ENCODE results near the gene CAMK2N1. TPM values are rescaled to one million over a fixed set of nuclear protein-coding genes. Genes with fewer than 3 reads are reported as not detected.

The CAMK2N1 gene
- total and polyA plus RNA-seq, 11 donors = 3.8 to 10.0 (median 6.8) TPM

GRCh38 chr1:20484519-20485462 is 1.2 kb downstream of the CAMK2N1 start:
- DNase-seq = no peak
- H3K27me3 ChIP-seq = peaks cover 14 to 77% (median 47%) of the 10 kb centered on the region in 9 donors
- H3K4me1 ChIP-seq = peaks cover 0 to 38% (median 16%) of the 10 kb centered on the region in 12 donors
- H3K36me3 ChIP-seq = peaks cover 0 to 3% (median 0%) of the 10 kb centered on the region in 9 donors
- no peaks in the 10 kb centered on the region for H3K9me3 ChIP-seq
- WGBS, 4 donors = 1 to 2% (median 1%) methylated on average over 24 to 89 of the region's 89 CpGs
- no peak for ATAC-seq
- H3K4me3 ChIP-seq = peak overlapping the region; percentile 52 to 70 (median 62)
- peak overlapping the region in 11 of 12 donors; percentile 24 to 92 (median 54) for H3K27ac ChIP-seq
- intact Hi-C loops (cut with DNase I) = loop anchor here in 1 of 10 donors (2.0 kb wide), 1 partner anchor 122 kb away; no protein-coding TSS in a partner anchor
- no peak for TF ChIP-seq POLR2A (IDR thresholded peaks at IDR 0.05)
- TF ChIP-seq, protein P1, sequence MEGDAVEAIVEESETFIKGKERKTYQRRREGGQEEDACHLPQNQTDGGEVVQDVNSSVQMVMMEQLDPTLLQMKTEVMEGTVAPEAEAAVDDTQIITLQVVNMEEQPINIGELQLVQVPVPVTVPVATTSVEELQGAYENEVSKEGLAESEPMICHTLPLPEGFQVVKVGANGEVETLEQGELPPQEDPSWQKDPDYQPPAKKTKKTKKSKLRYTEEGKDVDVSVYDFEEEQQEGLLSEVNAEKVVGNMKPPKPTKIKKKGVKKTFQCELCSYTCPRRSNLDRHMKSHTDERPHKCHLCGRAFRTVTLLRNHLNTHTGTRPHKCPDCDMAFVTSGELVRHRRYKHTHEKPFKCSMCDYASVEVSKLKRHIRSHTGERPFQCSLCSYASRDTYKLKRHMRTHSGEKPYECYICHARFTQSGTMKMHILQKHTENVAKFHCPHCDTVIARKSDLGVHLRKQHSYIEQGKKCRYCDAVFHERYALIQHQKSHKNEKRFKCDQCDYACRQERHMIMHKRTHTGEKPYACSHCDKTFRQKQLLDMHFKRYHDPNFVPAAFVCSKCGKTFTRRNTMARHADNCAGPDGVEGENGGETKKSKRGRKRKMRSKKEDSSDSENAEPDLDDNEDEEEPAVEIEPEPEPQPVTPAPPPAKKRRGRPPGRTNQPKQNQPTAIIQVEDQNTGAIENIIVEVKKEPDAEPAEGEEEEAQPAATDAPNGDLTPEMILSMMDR (IDR thresholded peaks at IDR 0.05) = no peak

GRCh38 chr1:20483833-20484518 is 2.0 kb downstream of the CAMK2N1 start:
- H3K4me3 ChIP-seq = peak overlapping the region; percentile 52 to 70 (median 62)
- TF ChIP-seq, protein P1 (IDR thresholded peaks at IDR 0.05) = peak in 3 of 12 donors; percentile 12 to 37 (median 14)
- no peak for TF ChIP-seq POLR2A (IDR thresholded peaks at IDR 0.05)
- DNase-seq (peak in 1 of 5 donors; percentile 38), ATAC-seq (peak in 1 of 4 donors; percentile 8)
- H3K4me1 ChIP-seq = peaks cover 0 to 38% (median 16%) of the 10 kb centered on the region in 12 donors
- H3K27me3 ChIP-seq = peaks cover 14 to 78% (median 51%) of the 10 kb centered on the region in 9 donors
- H3K9me3 ChIP-seq = no peaks in the 10 kb centered on the region
- H3K27ac ChIP-seq = peak overlapping the region in 7 of 12 donors; percentile 38 to 92 (median 58)
- peaks cover 0 to 3% (median 0%) of the 10 kb centered on the region in 9 donors for H3K36me3 ChIP-seq
- 1 to 4% (median 1%) methylated on average over 46 to 58 of the region's 58 CpGs for WGBS, 4 donors
- intact Hi-C loops (cut with DNase I) = loop anchor here in 1 of 10 donors (2.0 kb wide), 1 partner anchor 121 kb away; no protein-coding TSS in a partner anchor

DNA sequence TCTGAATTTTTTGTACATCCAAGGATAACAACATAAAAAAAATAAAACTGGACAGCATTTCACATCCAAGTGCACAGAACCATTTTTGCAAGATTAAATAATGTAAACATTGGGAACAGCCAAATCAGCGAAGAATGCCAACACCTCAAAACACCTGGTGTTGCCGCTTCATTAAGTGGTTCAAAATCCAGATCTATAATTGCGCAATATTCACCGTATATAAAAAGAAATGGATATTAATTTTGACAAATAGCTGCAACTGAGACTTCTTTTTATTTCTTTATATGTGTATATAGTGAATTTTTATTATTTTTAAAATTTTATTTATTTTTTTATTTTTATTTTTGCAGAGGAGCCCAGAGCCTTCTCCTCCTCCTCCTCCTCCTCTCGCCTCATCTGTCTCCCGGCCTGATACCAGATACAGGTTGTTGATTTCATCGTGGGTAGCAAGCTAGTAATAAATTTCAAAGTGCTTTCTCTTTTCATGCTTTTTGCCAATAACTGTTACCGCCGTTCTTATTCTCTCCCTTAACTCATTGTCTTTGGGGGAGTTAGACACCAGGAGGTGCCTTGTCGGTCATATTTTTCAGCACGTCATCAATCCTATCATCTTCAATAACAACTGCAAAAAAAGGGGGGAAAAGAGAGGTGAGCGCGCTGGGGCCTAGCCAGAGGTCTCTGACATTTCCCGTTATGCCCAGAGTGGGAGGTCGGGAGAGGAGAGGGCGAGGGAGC is 2.7 kb downstream of the CAMK2N1 start:
- peaks cover 14 to 81% (median 55%) of the 10 kb centered on the region in 9 donors for H3K27me3 ChIP-seq
- no peak for TF ChIP-seq POLR2A (IDR thresholded peaks at IDR 0.05)
- TF ChIP-seq, protein P1 (IDR thresholded peaks at IDR 0.05) = no peak
- peak overlapping the region in 4 of 12 donors; percentile 54 to 92 (median 67) for H3K27ac ChIP-seq
- ATAC-seq (no peak), DNase-seq (no peak)
- H3K36me3 ChIP-seq = peaks cover 0 to 3% (median 0%) of the 10 kb centered on the region in 9 donors
- H3K4me3 ChIP-seq = peak overlapping the region; percentile 52 to 70 (median 62)
- no peaks in the 10 kb centered on the region for H3K9me3 ChIP-seq
- WGBS, 4 donors = 34 to 40% (median 35%) methylated on average over 16 of the region's 16 CpGs
- intact Hi-C loops (cut with DNase I) = no loop called here
- peaks cover 0 to 38% (median 16%) of the 10 kb centered on the region in 12 donors for H3K4me1 ChIP-seq

Measured in heart left ventricle (tissue), 16 donors.